K562 (cell line): ENCODE results near the gene CKAP5. TPM values are rescaled to one million over a fixed set of nuclear protein-coding genes. Genes with fewer than 3 reads are reported as not detected.

Source experiments
- ATF7 ChIP-seq: fragments of 450-650 bp; IDR thresholded peaks from 2 replicates; pipeline ENCODE4 v1.7.1; 2014; ENCODE audit warnings: mild to moderate bottlenecking, moderate library complexity
- FOSL1 ChIP-seq: fragments of 200-800 bp; sonication (Bioruptor generic); conservative IDR thresholded peaks from 2 replicates; pipeline ENCODE4 v1.6.1; 2016; ENCODE audit warnings: missing genetic modification characterization, missing compliant biosample characterization
- KDM2B ChIP-seq: fragments of 250-450 bp; sonication (Bioruptor Pico); IDR thresholded peaks from 2 replicates; pipeline ENCODE4 v1.8.0; 2021; ENCODE audit warnings: mild to moderate bottlenecking, moderate library complexity
- NKRF ChIP-seq: fragments of 450-650 bp; IDR thresholded peaks from 2 replicates; pipeline ENCODE4 v1.6.1; 2016; ENCODE audit warnings: borderline replicate concordance
- PCBP1 ChIP-seq: fragments of 200-400 bp; formaldehyde crosslinking; IDR thresholded peaks from 2 replicates; pipeline ENCODE4 v1.6.1; 2018; ENCODE audit warnings: mild to moderate bottlenecking, low read depth, low read length; ENCODE audit not compliant: poor library complexity, severe bottlenecking
- POLR2G ChIP-seq: fragments of 200-400 bp; formaldehyde crosslinking; IDR thresholded peaks from 2 replicates; pipeline ENCODE4 v1.6.1; 2017; ENCODE audit warnings: low read depth, mild to moderate bottlenecking, antibody characterized with exemption, low read length, moderate library complexity
- RNF2 ChIP-seq: sonication (generic); IDR thresholded peaks from 2 replicates; pipeline ENCODE4 v1.6.1; 2016
- SNIP1 ChIP-seq: fragments of 450-650 bp; IDR thresholded peaks from 2 replicates; pipeline ENCODE4 v1.7.1; 2017; ENCODE audit warnings: low read depth, mild to moderate bottlenecking
- ZNF165 ChIP-seq: fragments of 250-450 bp; sonication (Bioruptor Pico); IDR thresholded peaks from 2 replicates; pipeline ENCODE4 v1.4.0; 2020; ENCODE audit warnings: borderline replicate concordance
- ZNF311 ChIP-seq: fragments of 250-450 bp; sonication (Bioruptor Pico); IDR thresholded peaks from 2 replicates; pipeline ENCODE4 v1.4.0; 2020; ENCODE audit warnings: mild to moderate bottlenecking, moderate library complexity
- polyA plus RNA-seq, 8 experiments: library from polyadenylated mRNA; depleted of rRNA in 4 of 8; stranded (reverse) in 5 of 8; unstranded in 3 of 8; fragments of >200 nt; fragmentation: Nextera tagmentation in 2 of 8; fragmentation: Illumina TruSeq in 1 of 8; extraction: Ambion mirVana in 2 of 8; extraction: Trizol in 1 of 8; gene quantifications; 2 replicates each; pipeline versions ENCODE4 v1.2.1 to v1.2.3, GENCODE V29; 2011 to 2014; ENCODE audit warnings: inconsistent platforms in 1 of 8, missing spikeins in 1 of 8
- total RNA-seq, 7 experiments: library from RNA; depleted of rRNA in 6 of 7; stranded (reverse); fragments of >200 nt in 6 of 7; fragmentation: Illumina TruSeq in 2 of 7; extraction: Trizol in 2 of 7; gene quantifications; 2 replicates each; pipeline versions ENCODE4 v1.2.1 to v1.2.3, GENCODE V29; 2011 to 2021; ENCODE audit warnings: low replicate concordance in 1 of 7
- TF ChIP-seq, protein P1 (sequence below), 2 experiments: fragments of 450-650 bp; IDR thresholded peaks; 2 replicates each; pipeline ENCODE4 v1.6.1; 2016; ENCODE audit warnings: mild to moderate bottlenecking in 2 of 2, borderline replicate concordance in 1 of 2, low read depth in 1 of 2, moderate library complexity in 1 of 2

Gene CKAP5
- total and polyA plus RNA-seq, 9 of the 15 experiments (the other 6 are each of a cell fraction or from before 2014, with no cell fraction given), result 60.1 to 239 (median 139) TPM

DNA sequence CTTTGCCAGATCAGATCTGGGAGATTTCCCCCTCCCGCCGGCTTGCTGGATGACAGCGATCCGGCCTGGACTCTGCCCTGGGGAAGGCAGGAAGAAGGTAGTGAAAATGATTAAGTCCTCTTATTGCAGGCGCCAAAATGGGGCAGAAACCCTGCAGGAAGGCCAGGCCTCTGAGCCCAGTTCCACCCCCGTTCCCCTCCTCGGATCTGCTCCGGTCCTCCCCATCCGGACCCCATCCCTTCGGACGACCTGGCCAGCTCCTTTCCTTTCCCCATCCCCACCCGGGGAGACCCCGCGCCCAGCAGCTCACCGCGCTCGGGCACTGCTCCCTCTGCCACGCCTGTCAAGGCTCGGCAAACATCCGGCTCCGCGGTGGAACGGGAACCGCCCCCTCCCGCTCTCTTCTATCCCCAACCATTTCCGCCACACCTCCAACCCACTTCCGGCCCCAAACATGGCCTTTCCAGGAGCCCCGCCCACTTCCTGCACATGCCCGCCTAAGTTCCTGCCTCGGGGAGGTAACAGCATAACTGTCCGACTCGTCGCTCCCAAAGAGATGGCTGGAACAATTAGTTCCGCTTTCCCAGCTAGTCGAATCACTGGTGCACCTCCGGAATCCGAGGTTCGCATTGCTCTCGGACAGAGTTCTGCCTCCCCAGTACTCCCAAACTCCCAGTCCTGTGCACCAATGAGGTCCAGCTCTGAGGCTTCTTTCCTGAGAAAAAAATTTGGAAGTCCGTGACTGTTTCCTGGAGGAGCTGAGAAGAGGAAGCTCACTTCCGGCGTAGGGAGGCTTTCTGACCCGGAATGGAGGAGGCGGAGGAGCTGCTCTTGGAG is 145.6 kb downstream of the CKAP5 start, which contains the start of the genes ARHGAP1 and ZNF408 (continued):
- TF ChIP-seq, protein P1, sequence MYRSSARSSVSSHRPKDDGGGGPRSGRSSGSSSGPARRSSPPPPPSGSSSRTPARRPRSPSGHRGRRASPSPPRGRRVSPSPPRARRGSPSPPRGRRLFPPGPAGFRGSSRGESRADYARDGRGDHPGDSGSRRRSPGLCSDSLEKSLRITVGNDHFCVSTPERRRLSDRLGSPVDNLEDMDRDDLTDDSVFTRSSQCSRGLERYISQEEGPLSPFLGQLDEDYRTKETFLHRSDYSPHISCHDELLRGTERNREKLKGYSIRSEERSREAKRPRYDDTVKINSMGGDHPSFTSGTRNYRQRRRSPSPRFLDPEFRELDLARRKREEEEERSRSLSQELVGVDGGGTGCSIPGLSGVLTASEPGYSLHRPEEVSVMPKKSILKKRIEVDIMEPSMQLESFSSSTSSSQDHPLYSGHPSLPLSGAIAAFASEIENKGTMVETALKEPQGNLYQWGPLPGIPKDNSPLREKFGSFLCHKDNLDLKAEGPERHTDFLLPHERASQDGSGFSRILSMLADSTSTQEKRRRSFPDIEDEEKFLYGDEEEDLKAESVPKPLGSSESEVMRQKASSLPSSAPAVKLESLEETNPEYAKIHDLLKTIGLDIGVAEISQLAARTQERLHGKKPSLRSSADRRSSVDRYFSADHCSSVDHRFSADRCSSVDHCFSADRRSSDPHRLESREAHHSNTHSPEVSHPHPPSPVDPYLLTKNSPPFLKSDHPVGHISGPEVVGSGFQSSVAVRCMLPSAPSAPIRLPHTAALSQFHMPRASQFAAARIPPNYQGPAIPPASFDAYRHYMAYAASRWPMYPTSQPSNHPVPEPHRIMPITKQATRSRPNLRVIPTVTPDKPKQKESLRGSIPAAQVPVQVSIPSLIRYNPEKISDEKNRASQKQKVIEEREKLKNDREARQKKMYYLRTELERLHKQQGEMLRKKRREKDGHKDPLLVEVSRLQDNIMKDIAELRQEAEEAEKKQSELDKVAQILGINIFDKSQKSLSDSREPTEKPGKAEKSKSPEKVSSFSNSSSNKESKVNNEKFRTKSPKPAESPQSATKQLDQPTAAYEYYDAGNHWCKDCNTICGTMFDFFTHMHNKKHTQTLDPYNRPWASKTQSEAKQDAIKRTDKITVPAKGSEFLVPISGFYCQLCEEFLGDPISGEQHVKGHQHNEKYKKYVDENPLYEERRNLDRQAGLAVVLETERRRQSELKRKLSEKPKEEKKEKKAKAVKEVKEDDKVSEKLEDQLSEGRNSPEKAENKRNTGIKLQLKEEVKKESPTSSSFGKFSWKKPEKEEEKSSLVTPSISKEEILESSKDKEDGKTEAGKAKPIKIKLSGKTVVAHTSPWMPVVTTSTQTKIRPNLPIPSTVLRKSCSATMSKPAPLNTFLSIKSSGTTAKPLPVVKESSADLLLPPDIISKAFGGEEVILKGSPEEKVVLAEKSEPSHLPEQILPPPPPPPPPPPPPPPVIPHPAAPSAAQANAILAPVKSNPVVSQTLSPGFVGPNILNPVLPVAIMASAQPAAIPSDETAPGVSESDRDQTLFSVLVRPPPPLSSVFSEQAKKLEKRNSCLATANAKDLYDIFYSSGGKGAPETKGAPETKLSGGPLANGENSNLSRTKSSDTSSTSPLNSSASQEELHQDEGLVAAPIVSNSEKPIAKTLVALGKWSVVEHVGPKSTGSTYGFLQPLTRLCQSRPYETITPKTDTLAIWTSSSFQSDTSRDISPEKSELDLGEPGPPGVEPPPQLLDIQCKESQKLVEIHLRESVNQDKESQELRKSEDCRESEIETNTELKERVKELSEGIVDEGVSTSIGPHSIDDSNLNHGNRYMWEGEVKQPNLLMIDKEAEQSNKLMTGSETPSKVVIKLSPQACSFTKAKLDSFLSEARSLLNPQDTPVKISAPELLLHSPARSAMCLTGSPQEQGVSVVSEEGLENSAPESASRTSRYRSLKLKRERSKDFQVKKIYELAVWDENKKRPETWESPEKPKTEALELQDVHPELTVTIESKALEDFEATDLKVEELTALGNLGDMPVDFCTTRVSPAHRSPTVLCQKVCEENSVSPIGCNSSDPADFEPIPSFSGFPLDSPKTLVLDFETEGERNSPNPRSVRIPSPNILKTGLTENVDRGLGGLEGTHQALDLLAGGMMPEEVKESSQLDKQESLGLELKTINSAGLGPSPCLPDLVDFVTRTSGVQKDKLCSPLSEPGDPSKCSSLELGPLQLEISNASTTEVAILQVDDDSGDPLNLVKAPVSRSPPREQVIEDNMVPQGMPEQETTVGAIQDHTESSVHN (IDR thresholded peaks at IDR 0.05; ENCODE audit: borderline replicate concordance in 1 of 2, low read depth in 1 of 2), result no peak; a peak in 1 of 4 replicates
- TF ChIP-seq RNF2, result no peak
- no peak; the same call in none of the 2 replicates for TF ChIP-seq FOSL1 (tag)
- TF ChIP-seq ZNF165 (CRISPR knock-in tag), result no peak
- TF ChIP-seq SNIP1, result 0 out of 2 replicates have a peak, but pooled peaks have one; percentile 14
- no peak for TF ChIP-seq KDM2B
- peak; percentile 86 for TF ChIP-seq PCBP1
- TF ChIP-seq POLR2G, result peak; percentile 99
- peak; percentile 90 for TF ChIP-seq ATF7
- no peak for TF ChIP-seq ZNF311
- TF ChIP-seq NKRF, result peak; percentile 98
